HCT116 (cell line): ENCODE measurements around the gene TNFRSF21. TPM values are rescaled to one million over a fixed set of nuclear protein-coding genes. Genes with fewer than 3 reads are reported as not detected.
A peak's percentile ranks its signal among the peaks of the same experiment; 100 is the strongest.

ENCODE experiments used
- ATAC-seq: fragments of 200-7000 bp; cut with Tn5 transposase; 2 replicates; pipeline ENCODE4 v1.9.1; 2020; ENCODE audit warnings: mild to moderate bottlenecking, moderate library complexity
- BruUV-seq: library from RNA; stranded (reverse); fragments of 400-500 nt; replicated peaks from 2 replicates; lab custom pipeline; 2021; lab: Mats Ljungman, UMichigan
- CTCF ChIA-PET: fragments of 300-600 bp; sonication (Branson Sonifier 250); formaldehyde crosslinking; loops from one replicate; lab custom pipeline; 2021; ENCODE audit warnings: antibody characterized with exemption; lab: Charles Lee
- POLR2A ChIA-PET: fragments of 300-600, 350-600 bp; sonication (Branson Sonifier 250); formaldehyde crosslinking; loops from one replicate; lab custom pipeline; 2021; ENCODE audit warnings: antibody characterized with exemption; lab: Charles Lee
- RAD21 ChIA-PET, 2 experiments: fragments of 300-600 bp; sonication (Branson Sonifier 250); formaldehyde crosslinking; loops; one replicate each; lab custom pipeline; 2023; ENCODE audit warnings: low total read pairs in 2 of 2; ENCODE audit not compliant: uncharacterized antibody in 2 of 2, unreplicated experiment in 2 of 2, low non-redundant PET in 1 of 2; lab: Charles Lee
- DNase-seq: peaks from one replicate; pipeline ENCODE4 v3.0.0-alpha.2; 2010; ENCODE audit warnings: low read depth, low spot score
- H2AFZ ChIP-seq: fragments of 200-600 bp; shearing (Covaris generic), sonication (generic); 2 replicates; pipeline ENCODE4 v1.6.1; 2017; ENCODE audit warnings: low read depth, mixed run types, mixed read lengths, antibody characterized with exemption, low read length; ENCODE audit not compliant: poor library complexity, severe bottlenecking
- H3K27ac ChIP-seq: 2 replicates; pipeline ENCODE4 v1.5.1; 2012; ENCODE audit warnings: low read depth, low read length
- H3K27me3 ChIP-seq: fragments of 200-600 bp; sonication (generic); 2 replicates; pipeline ENCODE4 v1.6.1; 2016; ENCODE audit warnings: mixed run types, low read length, mixed read lengths; ENCODE audit not compliant: insufficient read depth
- H3K36me3 ChIP-seq, 2 experiments: fragments of 200-500 bp in 1 of 2; fragments of 200-600 bp in 1 of 2; sonication (Bioruptor generic) in 1 of 2; sonication (generic) in 1 of 2; 2 replicates each; pipeline versions ENCODE4 v1.5.1 to v1.6.1; 2014 to 2016; ENCODE audit warnings: low read length in 2 of 2, inconsistent platforms in 1 of 2, mixed read lengths in 1 of 2, mixed run types in 1 of 2; ENCODE audit not compliant: insufficient read depth in 2 of 2, control insufficient read depth in 1 of 2
- H3K4me1 ChIP-seq, 2 experiments: fragments of 200-600 bp in 1 of 2; sonication (generic) in 1 of 2; 2 replicates each; pipeline versions ENCODE4 v1.5.1 to v1.6.1; 2012 to 2017; ENCODE audit warnings: low read length in 2 of 2, inconsistent platforms in 1 of 2, mild to moderate bottlenecking in 1 of 2, mixed read lengths in 1 of 2, mixed run types in 1 of 2, moderate library complexity in 1 of 2; ENCODE audit not compliant: insufficient read depth in 2 of 2, control insufficient read depth in 1 of 2
- H3K4me2 ChIP-seq: fragments of 200-600 bp; sonication (generic); 2 replicates; pipeline ENCODE4 v1.6.1; 2017; ENCODE audit warnings: mixed run types, low read length, mixed read lengths
- H3K4me3 ChIP-seq, 2 experiments: fragments of 200-600 bp in 1 of 2; sonication (generic) in 1 of 2; replicated peaks in 1 of 2; 2 replicates each; pipeline ENCODE4 v1.5.1; 2011 to 2016; ENCODE audit warnings: low read length in 2 of 2, control low read depth in 1 of 2, low read depth in 1 of 2, mild to moderate bottlenecking in 1 of 2, mixed read lengths in 1 of 2, mixed run types in 1 of 2
- H3K79me2 ChIP-seq: fragments of 200-600 bp; sonication (generic); 2 replicates; pipeline ENCODE4 v1.6.1; 2017; ENCODE audit warnings: mild to moderate bottlenecking, mixed run types, low read length, moderate library complexity, mixed read lengths; ENCODE audit not compliant: insufficient read depth
- H3K9ac ChIP-seq: fragments of 200-600 bp; sonication (generic); 2 replicates; pipeline ENCODE4 v1.6.1; 2016; ENCODE audit warnings: low read length, mixed read lengths
- H3K9me2 ChIP-seq: fragments of 200-600 bp; sonication (generic), shearing (Covaris generic); 2 replicates; pipeline ENCODE4 v1.6.1; 2017; ENCODE audit warnings: mixed run types, mild to moderate bottlenecking, moderate library complexity; ENCODE audit not compliant: insufficient read depth
- H3K9me3 ChIP-seq, 2 experiments: fragments of 200-500 bp in 1 of 2; fragments of 200-600 bp in 1 of 2; sonication (Bioruptor generic) in 1 of 2; sonication (generic) in 1 of 2; 2 replicates each; pipeline ENCODE4 v1.6.1; 2014 to 2017; ENCODE audit warnings: low read length in 2 of 2, mixed read lengths in 2 of 2, inconsistent platforms in 1 of 2, low read depth in 1 of 2, mild to moderate bottlenecking in 1 of 2, mixed run types in 1 of 2, moderate library complexity in 1 of 2; ENCODE audit not compliant: control insufficient read depth in 1 of 2, insufficient read depth in 1 of 2
- H4K20me1 ChIP-seq: fragments of 200-600 bp; sonication (generic), shearing (Covaris generic); 2 replicates; pipeline ENCODE4 v1.6.1; 2017; ENCODE audit warnings: mixed run types, mild to moderate bottlenecking, moderate library complexity; ENCODE audit not compliant: insufficient read depth
- CBX3 ChIP-seq: IDR thresholded peaks from 2 replicates; pipeline ENCODE4 v1.6.1; 2012; ENCODE audit warnings: low read depth
- CEBPB ChIP-seq: IDR thresholded peaks from 2 replicates; pipeline ENCODE4 v1.6.1; 2012; ENCODE audit warnings: low read depth
- EGR1 ChIP-seq: IDR thresholded peaks from 2 replicates; pipeline ENCODE4 v1.6.1; 2012; ENCODE audit warnings: low read depth
- ELF1 ChIP-seq: IDR thresholded peaks from 2 replicates; pipeline ENCODE4 v1.6.1; 2012; ENCODE audit warnings: low read depth, borderline replicate concordance
- POLR2A ChIP-seq: IDR thresholded peaks from 2 replicates; pipeline ENCODE4 v1.7.0; 2011; ENCODE audit warnings: borderline replicate concordance; ENCODE audit not compliant: insufficient read depth, insufficient read length; ENCODE audit errors: extremely low read depth
- POLR2AphosphoS5 ChIP-seq: IDR thresholded peaks from 2 replicates; pipeline ENCODE4 v1.6.1; 2011; ENCODE audit warnings: mild to moderate bottlenecking, low read depth, low read length, moderate library complexity
- RAD21 ChIP-seq: IDR thresholded peaks from 2 replicates; pipeline ENCODE4 v1.6.1; 2012; ENCODE audit warnings: low read depth, mild to moderate bottlenecking
- SIN3A ChIP-seq: IDR thresholded peaks from 2 replicates; pipeline ENCODE4 v1.6.1; 2012; ENCODE audit warnings: low read depth
- SP1 ChIP-seq: IDR thresholded peaks from 2 replicates; pipeline ENCODE4 v1.6.1; 2012; ENCODE audit warnings: low read depth
- SRF ChIP-seq: IDR thresholded peaks from 2 replicates; pipeline ENCODE4 v1.6.1; 2012; ENCODE audit warnings: low read depth
- TCF7L2 ChIP-seq: IDR thresholded peaks from 2 replicates; pipeline ENCODE4 v1.7.0; 2011; ENCODE audit warnings: borderline replicate concordance, inconsistent platforms; ENCODE audit not compliant: insufficient read depth, insufficient read length; ENCODE audit errors: extremely low read depth
- YY1 ChIP-seq: IDR thresholded peaks from 2 replicates; pipeline ENCODE4 v1.6.1; 2011; ENCODE audit warnings: low read length, low read depth, moderate library complexity, mild to moderate bottlenecking; ENCODE audit not compliant: insufficient replicate concordance; ENCODE audit errors: extremely low read depth
- ZFX ChIP-seq: fragments of 450-650 bp; IDR thresholded peaks from 2 replicates; pipeline ENCODE4 v1.6.1; 2017
- ZNF274 ChIP-seq: fragments of 200-500 bp; sonication (Bioruptor generic); IDR thresholded peaks from 2 replicates; pipeline ENCODE4 v1.6.1; 2014; ENCODE audit warnings: mild to moderate bottlenecking, low read depth, low read length, inconsistent platforms
- intact Hi-C: fragments of 100-400 bp; cut with micrococcal nuclease; formaldehyde crosslinking; loops from 2 replicates; pipeline ENCODE4 v1.10.0; 2022
- total RNA-seq: library from RNA; stranded (reverse); gene quantifications from one replicate; pipeline ENCODE4 v1.2.1, GENCODE V29; 2021; ENCODE audit not compliant: unreplicated experiment
- TF ChIP-seq, protein P1 (sequence below): IDR thresholded peaks from 2 replicates; pipeline ENCODE4 v1.6.1; 2012; ENCODE audit warnings: low read depth
- TF ChIP-seq, protein P2 (sequence below): IDR thresholded peaks from 2 replicates; pipeline ENCODE4 v1.6.1; 2012
- TF ChIP-seq, protein P3 (sequence below), 3 experiments: fragments of 200-600 bp in 1 of 3; sonication (generic) in 1 of 3; IDR thresholded peaks in 2 of 3; conservative IDR thresholded peaks in 1 of 3; 2 replicates each; pipeline ENCODE4 v1.5.1; 2012 to 2017; ENCODE audit warnings: low read depth in 2 of 3, low read length in 2 of 3, antibody characterized with exemption in 1 of 3, borderline replicate concordance in 1 of 3, control low read depth in 1 of 3, mild to moderate bottlenecking in 1 of 3, mixed read lengths in 1 of 3, mixed run types in 1 of 3, moderate library complexity in 1 of 3; ENCODE audit not compliant: insufficient read depth in 1 of 3
- TF ChIP-seq, protein P4 (sequence below): IDR thresholded peaks from 2 replicates; pipeline ENCODE4 v1.6.1; 2012

TNFRSF21 gene
- total RNA-seq, 1 experiment from 2014 or later: 48.3 TPM

DNA sequence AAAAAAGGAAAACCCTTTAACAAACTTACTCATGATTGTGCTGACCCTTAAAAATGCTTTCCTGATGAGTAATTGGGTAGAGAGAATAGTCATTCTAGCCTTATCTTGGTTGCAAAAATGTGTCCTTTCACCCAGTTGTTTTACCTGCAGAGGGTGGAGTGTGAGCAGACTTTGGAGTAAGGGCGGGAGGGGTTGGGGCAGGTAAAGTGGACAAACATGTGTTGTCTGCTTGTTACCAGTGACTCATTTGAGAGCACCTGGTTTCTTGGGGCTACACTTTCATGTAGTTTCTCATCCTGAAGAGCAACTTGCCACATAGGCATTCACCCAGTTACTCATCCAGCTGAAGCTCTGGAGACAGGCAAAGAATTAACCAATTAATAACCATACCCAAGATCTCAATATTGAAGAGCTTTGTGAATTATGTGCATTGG, 121.1 kb downstream of the TNFRSF21 start (continued):
- peak; percentile 55; the same call in 1 of the 2 replicates for TF ChIP-seq POLR2AphosphoS5
- no peak for TF ChIP-seq ELF1

DNA sequence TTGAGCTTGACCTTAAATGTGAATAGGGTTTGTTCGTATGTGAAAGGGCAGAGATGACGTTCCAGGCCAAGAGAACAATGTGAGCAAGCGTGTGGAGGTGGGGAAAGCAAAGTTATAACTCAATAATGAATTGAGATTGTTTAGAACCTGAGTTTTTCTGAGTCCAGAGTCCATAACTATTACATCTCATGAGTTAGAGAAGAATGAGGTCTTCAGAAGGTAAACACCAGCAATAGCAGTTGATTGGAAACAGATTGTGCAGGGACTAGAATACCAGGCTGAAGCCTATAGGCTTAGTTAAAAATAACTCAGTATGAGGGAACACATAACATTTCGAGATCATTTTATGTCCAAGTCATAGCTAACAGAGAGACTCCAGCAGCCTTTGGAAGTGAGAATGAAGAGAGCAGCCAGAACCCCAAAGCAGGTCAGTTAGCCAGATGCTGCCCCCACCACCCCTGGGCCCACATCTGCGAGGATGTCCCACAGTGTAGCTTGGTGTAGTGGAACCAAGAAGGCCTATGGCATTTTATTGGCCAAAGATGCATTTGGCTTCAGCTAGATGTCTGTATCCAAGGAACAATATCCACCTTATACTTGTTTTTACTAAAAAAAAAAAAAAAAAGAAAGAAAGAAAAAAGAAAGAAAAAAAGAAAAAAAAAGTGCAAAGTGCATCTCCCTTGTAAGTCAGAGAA, 121.7 kb downstream of the TNFRSF21 start:
- intact Hi-C loops: loop anchor here (2.0 kb wide), 1 partner anchor 53 kb away; no protein-coding TSS in a partner anchor
- TF ChIP-seq RAD21 (no peak), CEBPB (no peak), POLR2AphosphoS5 (no peak), CBX3 (no peak), ZNF274 (no peak), POLR2A (no peak), SP1 (no peak), ZFX (no peak), ELF1 (no peak), SRF (no peak), EGR1 (no peak), TCF7L2 (no peak), SIN3A (no peak), YY1 (no peak)
- TF ChIP-seq, protein P1, sequence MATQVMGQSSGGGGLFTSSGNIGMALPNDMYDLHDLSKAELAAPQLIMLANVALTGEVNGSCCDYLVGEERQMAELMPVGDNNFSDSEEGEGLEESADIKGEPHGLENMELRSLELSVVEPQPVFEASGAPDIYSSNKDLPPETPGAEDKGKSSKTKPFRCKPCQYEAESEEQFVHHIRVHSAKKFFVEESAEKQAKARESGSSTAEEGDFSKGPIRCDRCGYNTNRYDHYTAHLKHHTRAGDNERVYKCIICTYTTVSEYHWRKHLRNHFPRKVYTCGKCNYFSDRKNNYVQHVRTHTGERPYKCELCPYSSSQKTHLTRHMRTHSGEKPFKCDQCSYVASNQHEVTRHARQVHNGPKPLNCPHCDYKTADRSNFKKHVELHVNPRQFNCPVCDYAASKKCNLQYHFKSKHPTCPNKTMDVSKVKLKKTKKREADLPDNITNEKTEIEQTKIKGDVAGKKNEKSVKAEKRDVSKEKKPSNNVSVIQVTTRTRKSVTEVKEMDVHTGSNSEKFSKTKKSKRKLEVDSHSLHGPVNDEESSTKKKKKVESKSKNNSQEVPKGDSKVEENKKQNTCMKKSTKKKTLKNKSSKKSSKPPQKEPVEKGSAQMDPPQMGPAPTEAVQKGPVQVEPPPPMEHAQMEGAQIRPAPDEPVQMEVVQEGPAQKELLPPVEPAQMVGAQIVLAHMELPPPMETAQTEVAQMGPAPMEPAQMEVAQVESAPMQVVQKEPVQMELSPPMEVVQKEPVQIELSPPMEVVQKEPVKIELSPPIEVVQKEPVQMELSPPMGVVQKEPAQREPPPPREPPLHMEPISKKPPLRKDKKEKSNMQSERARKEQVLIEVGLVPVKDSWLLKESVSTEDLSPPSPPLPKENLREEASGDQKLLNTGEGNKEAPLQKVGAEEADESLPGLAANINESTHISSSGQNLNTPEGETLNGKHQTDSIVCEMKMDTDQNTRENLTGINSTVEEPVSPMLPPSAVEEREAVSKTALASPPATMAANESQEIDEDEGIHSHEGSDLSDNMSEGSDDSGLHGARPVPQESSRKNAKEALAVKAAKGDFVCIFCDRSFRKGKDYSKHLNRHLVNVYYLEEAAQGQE: no peak
- TF ChIP-seq, protein P2, sequence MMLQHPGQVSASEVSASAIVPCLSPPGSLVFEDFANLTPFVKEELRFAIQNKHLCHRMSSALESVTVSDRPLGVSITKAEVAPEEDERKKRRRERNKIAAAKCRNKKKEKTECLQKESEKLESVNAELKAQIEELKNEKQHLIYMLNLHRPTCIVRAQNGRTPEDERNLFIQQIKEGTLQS: no peak
- TF ChIP-seq, protein P3, sequence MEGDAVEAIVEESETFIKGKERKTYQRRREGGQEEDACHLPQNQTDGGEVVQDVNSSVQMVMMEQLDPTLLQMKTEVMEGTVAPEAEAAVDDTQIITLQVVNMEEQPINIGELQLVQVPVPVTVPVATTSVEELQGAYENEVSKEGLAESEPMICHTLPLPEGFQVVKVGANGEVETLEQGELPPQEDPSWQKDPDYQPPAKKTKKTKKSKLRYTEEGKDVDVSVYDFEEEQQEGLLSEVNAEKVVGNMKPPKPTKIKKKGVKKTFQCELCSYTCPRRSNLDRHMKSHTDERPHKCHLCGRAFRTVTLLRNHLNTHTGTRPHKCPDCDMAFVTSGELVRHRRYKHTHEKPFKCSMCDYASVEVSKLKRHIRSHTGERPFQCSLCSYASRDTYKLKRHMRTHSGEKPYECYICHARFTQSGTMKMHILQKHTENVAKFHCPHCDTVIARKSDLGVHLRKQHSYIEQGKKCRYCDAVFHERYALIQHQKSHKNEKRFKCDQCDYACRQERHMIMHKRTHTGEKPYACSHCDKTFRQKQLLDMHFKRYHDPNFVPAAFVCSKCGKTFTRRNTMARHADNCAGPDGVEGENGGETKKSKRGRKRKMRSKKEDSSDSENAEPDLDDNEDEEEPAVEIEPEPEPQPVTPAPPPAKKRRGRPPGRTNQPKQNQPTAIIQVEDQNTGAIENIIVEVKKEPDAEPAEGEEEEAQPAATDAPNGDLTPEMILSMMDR (IDR thresholded peaks at IDR 0.05 in 2 of 3, conservative IDR thresholded peaks at IDR 0.05 in 1 of 3; ENCODE audit: borderline replicate concordance in 1 of 3, insufficient read depth in 1 of 3, low read depth in 2 of 3, low read length in 2 of 3): no peak
- TF ChIP-seq, protein P4, sequence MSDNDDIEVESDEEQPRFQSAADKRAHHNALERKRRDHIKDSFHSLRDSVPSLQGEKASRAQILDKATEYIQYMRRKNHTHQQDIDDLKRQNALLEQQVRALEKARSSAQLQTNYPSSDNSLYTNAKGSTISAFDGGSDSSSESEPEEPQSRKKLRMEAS: no peak

More for the DNA sequence above, 121.7 kb downstream of the TNFRSF21 start:
- POLR2A ChIA-PET: no interaction called here
- no peaks in the 10 kb centered on the region for H3K36me3 ChIP-seq
- peak overlapping the region; percentile 63 for H3K4me2 ChIP-seq
- peak overlapping the region; percentile 29; the same call in 1 of the 2 replicates for H3K9ac ChIP-seq
- H3K27ac ChIP-seq: 0 out of 2 replicates have a peak overlapping the region, but pooled peaks have one; percentile 24
- no TSS peak for BruUV-seq
- RAD21 ChIA-PET: no interaction called here
- no peaks in the 10 kb centered on the region for H3K27me3 ChIP-seq
- no peaks in the 10 kb centered on the region for H3K9me2 ChIP-seq
- peaks cover 15 to 26% of the 10 kb centered on the region in 2 experiments for H3K4me1 ChIP-seq
- DNase-seq: no peak
- no peaks in the 10 kb centered on the region for H4K20me1 ChIP-seq
- ATAC-seq: peak; percentile 53
- CTCF ChIA-PET: no interaction called here
- H3K4me3 ChIP-seq: peak overlapping the region in 1 of 2 experiments; percentile 18; a peak in 1 of 4 replicates
- H2AFZ ChIP-seq: peak overlapping the region; percentile 20
- no peaks in the 10 kb centered on the region for H3K9me3 ChIP-seq
- no peaks in the 10 kb centered on the region for H3K79me2 ChIP-seq
